Caco-2 (cell line): ENCODE results near the gene PCMTD2. TPM values are rescaled to one million over a fixed set of nuclear protein-coding genes. Genes with fewer than 3 reads are reported as not detected.

Experiments
- BruUV-seq: library from RNA; stranded (reverse); fragments of 400-500 nt; replicated peaks from 2 replicates; lab custom pipeline; 2021; lab: Mats Ljungman, UMichigan
- CTCF ChIA-PET: fragments of 300-600 bp; sonication (Branson Sonifier 250); formaldehyde crosslinking; loops from one replicate; lab custom pipeline; 2022; ENCODE audit warnings: antibody characterized with exemption; lab: Charles Lee
- POLR2A ChIA-PET: fragments of 300-600 bp; sonication (Branson Sonifier 250); formaldehyde crosslinking; loops from one replicate; lab custom pipeline; 2022; ENCODE audit warnings: antibody characterized with exemption; lab: Charles Lee
- DNase-seq, 2 experiments: peaks; one replicate each; pipeline versions ENCODE4 v3.0.0 to v3.0.0-alpha.2; 2020 to 2022
- H3K27me3 ChIP-seq: replicated peaks from 2 replicates; pipeline ENCODE4 v1.6.0; 2011; ENCODE audit warnings: low read length; ENCODE audit not compliant: control insufficient read depth, insufficient read depth
- H3K36me3 ChIP-seq: 2 replicates; pipeline ENCODE4 v1.5.1; 2011; ENCODE audit warnings: low read length; ENCODE audit not compliant: control insufficient read depth, insufficient read depth
- H3K4me1 ChIP-seq: fragments of 250-450 bp; sonication (Bioruptor Pico); 2 replicates; pipeline ENCODE4 v1.5.1; 2020; ENCODE audit warnings: mild to moderate bottlenecking
- H3K4me3 ChIP-seq: 2 replicates; pipeline ENCODE4 v1.5.1; 2011; ENCODE audit warnings: low read depth, mild to moderate bottlenecking, control low read depth, low read length
- H3K9me3 ChIP-seq: fragments of 250-450 bp; sonication (Bioruptor Pico); 2 replicates; pipeline ENCODE4 v1.5.1; 2020; ENCODE audit warnings: mild to moderate bottlenecking, moderate library complexity
- H3K27ac Mint-ChIP-seq: one replicate; pipeline ENCODE4 v1.8.0; 2022; ENCODE audit warnings: mixed read lengths; ENCODE audit not compliant: unreplicated experiment
- H3K27me3 Mint-ChIP-seq: one replicate; pipeline ENCODE4 v1.8.0; 2022; ENCODE audit warnings: mixed read lengths; ENCODE audit not compliant: insufficient read depth, unreplicated experiment
- H3K36me3 Mint-ChIP-seq: one replicate; pipeline ENCODE4 v1.8.0; 2022; ENCODE audit warnings: mild to moderate bottlenecking, mixed read lengths; ENCODE audit not compliant: insufficient read depth, unreplicated experiment
- H3K4me1 Mint-ChIP-seq: one replicate; pipeline ENCODE4 v1.8.0; 2022; ENCODE audit warnings: low read depth, mixed read lengths; ENCODE audit not compliant: unreplicated experiment
- H3K4me3 Mint-ChIP-seq: one replicate; pipeline ENCODE4 v1.8.0; 2022; ENCODE audit warnings: mild to moderate bottlenecking, moderate library complexity, mixed read lengths; ENCODE audit not compliant: unreplicated experiment
- H3K9me3 Mint-ChIP-seq: one replicate; pipeline ENCODE4 v1.8.0; 2022; ENCODE audit warnings: mixed read lengths; ENCODE audit not compliant: unreplicated experiment
- CTCF ChIP-seq, 2 experiments: fragments of 200-600 bp in 1 of 2; IDR thresholded peaks; 1 replicate in 1 of 2; 2 replicates in 1 of 2; pipeline versions ENCODE4 v1.5.1 to v1.8.0; 2011 to 2022; ENCODE audit warnings: antibody characterized with exemption in 1 of 2, control low read depth in 1 of 2, inconsistent platforms in 1 of 2, low read depth in 1 of 2, low read length in 1 of 2, mild to moderate bottlenecking in 1 of 2, moderate library complexity in 1 of 2; ENCODE audit not compliant: insufficient read depth in 1 of 2, severe bottlenecking in 1 of 2, unreplicated experiment in 1 of 2
- intact Hi-C: fragments of 100-400 bp; cut with micrococcal nuclease; formaldehyde crosslinking; loops from one replicate; pipeline ENCODE4 v1.10.0; 2022; ENCODE audit not compliant: unreplicated experiment
- total RNA-seq: library from RNA; stranded (reverse); gene quantifications from 2 replicates; pipeline ENCODE4 v1.2.3, GENCODE V29; 2022

PCMTD2 gene
- total RNA-seq, 1 experiment from 2014 or later = 101 TPM

- no peaks in the 10 kb centered on the region for H3K4me1 Mint-ChIP-seq
- no peaks in the 10 kb centered on the region for H3K9me3 Mint-ChIP-seq
- Histone ChIP-seq H3K36me3 (peaks cover 5% of the 10 kb centered on the region), H3K4me3 (no peak overlapping the region), H3K27me3 (no peaks in the 10 kb centered on the region), H3K4me1 (no peaks in the 10 kb centered on the region), H3K9me3 (no peaks in the 10 kb centered on the region)
- H3K27me3 Mint-ChIP-seq = no peaks in the 10 kb centered on the region
- intact Hi-C loops = no loop called here
- no TSS peak for BruUV-seq
- ChIA-PET CTCF (interaction anchor here (0.6 kb wide), 1 partner anchor 105 kb away, joined by 3 read pairs; no protein-coding TSS in a partner anchor), POLR2A (no interaction called here)
- no peak overlapping the region for H3K4me3 Mint-ChIP-seq
- H3K36me3 Mint-ChIP-seq = peaks cover 17% of the 10 kb centered on the region
- DNase-seq = no peak
- no peak overlapping the region for H3K27ac Mint-ChIP-seq
- no peak for TF ChIP-seq CTCF (IDR thresholded peaks at IDR 0.05; ENCODE audit: insufficient read depth in 1 of 2, low read depth in 1 of 2, low read length in 1 of 2, severe bottlenecking in 1 of 2, unreplicated experiment in 1 of 2)
Observed at GRCh38 chr20:64261138-64261537, 5.6 kb downstream of the PCMTD2 start.

GRCh38 chr20:64264091-64264490 is 8.5 kb downstream of the PCMTD2 start:
- CTCF ChIA-PET = no interaction called here

GRCh38 chr20:64265201-64265600 is 9.7 kb downstream of the PCMTD2 start:
- Mint-ChIP-seq H3K4me3 (no peak overlapping the region), H3K4me1 (no peaks in the 10 kb centered on the region), H3K27ac (no peak overlapping the region), H3K36me3 (peaks cover 12% of the 10 kb centered on the region), H3K9me3 (no peaks in the 10 kb centered on the region), H3K27me3 (no peaks in the 10 kb centered on the region)
- Histone ChIP-seq H3K27me3 (no peaks in the 10 kb centered on the region), H3K9me3 (no peaks in the 10 kb centered on the region), H3K4me1 (no peaks in the 10 kb centered on the region), H3K36me3 (peaks cover 5% of the 10 kb centered on the region), H3K4me3 (no peak overlapping the region)
- intact Hi-C loops = no loop called here
- ChIA-PET POLR2A (no interaction called here), CTCF (no interaction called here)
- DNase-seq = no peak
- BruUV-seq = no TSS peak
- TF ChIP-seq CTCF (IDR thresholded peaks at IDR 0.05; ENCODE audit: insufficient read depth in 1 of 2, low read depth in 1 of 2, low read length in 1 of 2, severe bottlenecking in 1 of 2, unreplicated experiment in 1 of 2) = no peak

More at GRCh38 chr20:64264091-64264490, 8.5 kb downstream of the PCMTD2 start:
- Histone ChIP-seq H3K4me3 (no peak overlapping the region), H3K9me3 (no peaks in the 10 kb centered on the region), H3K4me1 (no peaks in the 10 kb centered on the region), H3K36me3 (peaks cover 7% of the 10 kb centered on the region), H3K27me3 (no peaks in the 10 kb centered on the region)
- no peak overlapping the region for H3K27ac Mint-ChIP-seq
- POLR2A ChIA-PET = no interaction called here
- DNase-seq = no peak
- H3K4me3 Mint-ChIP-seq = no peak overlapping the region
- BruUV-seq = no TSS peak
- no peaks in the 10 kb centered on the region for H3K27me3 Mint-ChIP-seq
- intact Hi-C loops = no loop called here
- no peaks in the 10 kb centered on the region for H3K9me3 Mint-ChIP-seq
- no peak for TF ChIP-seq CTCF (IDR thresholded peaks at IDR 0.05; ENCODE audit: insufficient read depth in 1 of 2, low read depth in 1 of 2, low read length in 1 of 2, severe bottlenecking in 1 of 2, unreplicated experiment in 1 of 2)
- H3K36me3 Mint-ChIP-seq = peaks cover 13% of the 10 kb centered on the region
- no peaks in the 10 kb centered on the region for H3K4me1 Mint-ChIP-seq
